Measurements from ENCODE around the gene FLOT1. TPM values are rescaled to one million over a fixed set of nuclear protein-coding genes. Genes with fewer than 3 reads are reported as not detected.
A peak's percentile ranks its signal among the peaks of the same experiment; 100 is the strongest.

The FLOT1 gene
- total RNA-seq, 1 experiment from 2014 or later, result 110 TPM

GRCh38 chr6:30691208-30691847 is 51.2 kb downstream of the FLOT1 start:
- H3K9me3 Mint-ChIP-seq, result no peaks in the 10 kb centered on the region
- peaks cover 37% of the 10 kb centered on the region for H3K4me1 Mint-ChIP-seq
- H3K27me3 Mint-ChIP-seq (ENCODE audit: low read depth), result no peaks in the 10 kb centered on the region
- ATAC-seq, result no peak
- ChIA-PET POLR2A (interaction anchor here (1.4 kb wide), 2 partner anchors 11 to 26 kb away, joined by 3 to 5 read pairs; partner anchors contain the start of gene MDC1), CTCF (interaction anchor here (0.6 to 4.0 kb wide), 7 partner anchors 13 to 323 kb away, joined by 3 to 49 read pairs (median 8); partner anchors contain the start of genes DHX16 and MDC1)
- no peak for DNase-seq (ENCODE audit: low spot score)
- TF ChIP-seq SMAD3 (CRISPR knock-in tag; IDR thresholded peaks at IDR 0.05; ENCODE audit: borderline replicate concordance) (no peak), ZNF512 (CRISPR knock-in tag; IDR thresholded peaks at IDR 0.05; ENCODE audit: borderline replicate concordance) (no peak), E2F5 (CRISPR knock-in tag; IDR thresholded peaks at IDR 0.05) (no peak), NFE2L1 (CRISPR knock-in tag; IDR thresholded peaks at IDR 0.05) (no peak), NR2C2 (CRISPR knock-in tag; IDR thresholded peaks at IDR 0.05) (no peak), TP53 (CRISPR knock-in tag; IDR thresholded peaks at IDR 0.05) (no peak), EMX1 (CRISPR knock-in tag; IDR thresholded peaks at IDR 0.05) (no peak), MAX (CRISPR knock-in tag; IDR thresholded peaks at IDR 0.05) (no peak)
- H3K27ac Mint-ChIP-seq, result peak overlapping the region; percentile 83
- H3K36me3 Mint-ChIP-seq, result peaks cover 3% of the 10 kb centered on the region; the same call in 1 of the 2 replicates
- H3K4me3 Mint-ChIP-seq, result peak overlapping the region; percentile 74

- ATAC-seq (peak; percentile 63), DNase-seq (ENCODE audit: low spot score) (peak; percentile 80)
- H3K27me3 Mint-ChIP-seq (ENCODE audit: low read depth), result no peaks in the 10 kb centered on the region
- CTCF ChIA-PET, result interaction anchor here (0.7 to 4.0 kb wide), 8 partner anchors 12 to 291 kb away, joined by 3 to 49 read pairs (median 6); partner anchors contain the start of genes DHX16 and MDC1
- H3K4me1 Mint-ChIP-seq, result peaks cover 44% of the 10 kb centered on the region
- no peak for TF ChIP-seq RORB (CRISPR knock-in tag; IDR thresholded peaks at IDR 0.05)
- TF ChIP-seq E2F5 (CRISPR knock-in tag; IDR thresholded peaks at IDR 0.05), result peak; percentile 48; the same call in 1 of the 2 replicates
- peak; percentile 37; the same call in 1 of the 2 replicates for TF ChIP-seq FOXP4 (CRISPR knock-in tag; IDR thresholded peaks at IDR 0.05)
- peak; percentile 43; the same call in 1 of the 2 replicates for TF ChIP-seq ETV6 (CRISPR knock-in tag; IDR thresholded peaks at IDR 0.05)
- TF ChIP-seq ZNF416 (CRISPR knock-in tag; IDR thresholded peaks at IDR 0.05), result no peak
- TF ChIP-seq SP1 (CRISPR knock-in tag; conservative IDR thresholded peaks at IDR 0.05), result peak; percentile 81
- peaks cover 3% of the 10 kb centered on the region; the same call in 1 of the 2 replicates for H3K36me3 Mint-ChIP-seq
- peak within 1 kb of the TSS; percentile 93 for H3K4me3 Mint-ChIP-seq
- POLR2A ChIA-PET, result interaction anchor here (0.6 to 1.4 kb wide), 4 partner anchors 11 to 76 kb away, joined by 3 to 5 read pairs (median 3); partner anchors contain the start of gene MDC1
- peak within 1 kb of the TSS; percentile 92 for H3K27ac Mint-ChIP-seq
- no peaks in the 10 kb centered on the region for H3K9me3 Mint-ChIP-seq
Observed at GRCh38 chr6:30690403-30691207, 51.9 kb downstream of the FLOT1 start, which contains the start of gene NRM. NRM (minus strand) TSS chr6:30690984; CDS start chr6:30690974, 10 bp downstream.

- peak overlapping the region; percentile 93 for H3K4me3 Mint-ChIP-seq
- no peak for DNase-seq (ENCODE audit: low spot score)
- no peaks in the 10 kb centered on the region for H3K27me3 Mint-ChIP-seq (ENCODE audit: low read depth)
- 0 out of 2 replicates have a peak overlapping the region, but pooled peaks have one; percentile 92 for H3K27ac Mint-ChIP-seq
- POLR2A ChIA-PET, result interaction anchor here (0.6 to 2.6 kb wide), 5 partner anchors 10 to 190 kb away, joined by 3 to 5 read pairs (median 3); partner anchors contain the start of gene MDC1
- ATAC-seq, result no peak
- H3K9me3 Mint-ChIP-seq, result no peaks in the 10 kb centered on the region
- H3K36me3 Mint-ChIP-seq, result peaks cover 3% of the 10 kb centered on the region; the same call in 1 of the 2 replicates
- CTCF ChIA-PET, result interaction anchor here (0.7 to 4.0 kb wide), 6 partner anchors 11 to 191 kb away, joined by 3 to 49 read pairs (median 9); partner anchors contain the start of gene DHX16
- H3K4me1 Mint-ChIP-seq, result peaks cover 51% of the 10 kb centered on the region
- TF ChIP-seq CTCF (IDR thresholded peaks at IDR 0.05) (no peak), CBFB (CRISPR knock-in tag; IDR thresholded peaks at IDR 0.05; ENCODE audit: low read depth) (no peak), GRHL2 (CRISPR knock-in tag; IDR thresholded peaks at IDR 0.05; ENCODE audit: insufficient replicate concordance, severe bottlenecking) (no peak), HMGA2 (CRISPR knock-in tag; IDR thresholded peaks at IDR 0.05) (no peak), ZNF396 (CRISPR knock-in tag; IDR thresholded peaks at IDR 0.05; ENCODE audit: borderline replicate concordance) (no peak), NR1H2 (CRISPR knock-in tag; IDR thresholded peaks at IDR 0.05) (no peak), ZMAT4 (CRISPR knock-in tag; IDR thresholded peaks at IDR 0.05) (no peak), ZNF317 (CRISPR knock-in tag; IDR thresholded peaks at IDR 0.05; ENCODE audit: borderline replicate concordance, low read depth) (no peak), SMAD4 (CRISPR knock-in tag; IDR thresholded peaks at IDR 0.05) (no peak)
Observed at GRCh38 chr6:30689985-30690384, 52.5 kb downstream of the FLOT1 start.

All from WTC11 (cell line).